GM10266 (cell line): ENCODE data around the gene RNF152.

Experiments
- DNase-seq: peaks from one replicate; pipeline ENCODE4 v3.0.0; 2012; ENCODE audit errors: extremely low spot score
- TF ChIP-seq, protein P1 (sequence below): IDR thresholded peaks from 2 replicates; pipeline ENCODE4 v1.5.1; 2012; ENCODE audit warnings: mild to moderate bottlenecking, low read depth; ENCODE audit not compliant: control insufficient read depth, insufficient read depth; ENCODE audit errors: missing control alignments

RNF152 gene, protein sequence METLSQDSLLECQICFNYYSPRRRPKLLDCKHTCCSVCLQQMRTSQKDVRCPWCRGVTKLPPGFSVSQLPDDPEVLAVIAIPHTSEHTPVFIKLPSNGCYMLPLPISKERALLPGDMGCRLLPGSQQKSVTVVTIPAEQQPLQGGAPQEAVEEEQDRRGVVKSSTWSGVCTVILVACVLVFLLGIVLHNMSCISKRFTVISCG

DNA sequence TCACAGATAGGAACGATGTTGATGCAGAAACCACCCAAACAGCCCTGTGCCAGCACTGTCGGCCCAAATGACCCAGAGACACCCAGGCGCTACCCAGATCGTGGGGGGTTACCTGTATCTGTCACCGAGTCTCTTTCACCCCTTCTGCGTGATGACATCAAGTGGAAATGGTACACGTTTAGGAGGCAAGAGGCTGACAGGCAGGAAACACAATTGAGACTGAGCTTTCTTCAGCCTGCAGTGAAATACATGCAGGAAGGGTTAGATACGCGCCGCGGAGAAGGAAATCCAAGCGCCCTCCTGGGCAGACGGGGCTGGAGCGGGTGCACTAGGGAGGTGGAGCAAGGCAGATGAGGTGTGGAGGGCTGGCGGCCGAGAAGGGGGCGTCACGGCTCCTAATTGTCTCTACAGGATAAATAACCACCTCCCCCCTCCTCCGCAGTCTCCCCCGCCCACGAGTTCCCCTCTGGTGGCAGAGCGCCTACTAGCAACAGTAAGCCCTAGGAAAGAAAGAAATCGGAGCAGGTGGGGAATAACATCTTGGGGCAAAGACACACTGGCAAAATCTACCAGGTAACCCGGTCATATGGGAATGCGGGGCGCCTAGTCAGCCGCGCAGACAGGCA lies at the start of gene RNF152:
Gene RNF152, minus strand, starts transcription at position 325 of the 626 bp plus-strand sequence. CDS start 76,544 bp downstream, outside the sequence.
- DNase-seq = peak; percentile 34
- TF ChIP-seq, protein P1, sequence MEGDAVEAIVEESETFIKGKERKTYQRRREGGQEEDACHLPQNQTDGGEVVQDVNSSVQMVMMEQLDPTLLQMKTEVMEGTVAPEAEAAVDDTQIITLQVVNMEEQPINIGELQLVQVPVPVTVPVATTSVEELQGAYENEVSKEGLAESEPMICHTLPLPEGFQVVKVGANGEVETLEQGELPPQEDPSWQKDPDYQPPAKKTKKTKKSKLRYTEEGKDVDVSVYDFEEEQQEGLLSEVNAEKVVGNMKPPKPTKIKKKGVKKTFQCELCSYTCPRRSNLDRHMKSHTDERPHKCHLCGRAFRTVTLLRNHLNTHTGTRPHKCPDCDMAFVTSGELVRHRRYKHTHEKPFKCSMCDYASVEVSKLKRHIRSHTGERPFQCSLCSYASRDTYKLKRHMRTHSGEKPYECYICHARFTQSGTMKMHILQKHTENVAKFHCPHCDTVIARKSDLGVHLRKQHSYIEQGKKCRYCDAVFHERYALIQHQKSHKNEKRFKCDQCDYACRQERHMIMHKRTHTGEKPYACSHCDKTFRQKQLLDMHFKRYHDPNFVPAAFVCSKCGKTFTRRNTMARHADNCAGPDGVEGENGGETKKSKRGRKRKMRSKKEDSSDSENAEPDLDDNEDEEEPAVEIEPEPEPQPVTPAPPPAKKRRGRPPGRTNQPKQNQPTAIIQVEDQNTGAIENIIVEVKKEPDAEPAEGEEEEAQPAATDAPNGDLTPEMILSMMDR = no peak

DNA sequence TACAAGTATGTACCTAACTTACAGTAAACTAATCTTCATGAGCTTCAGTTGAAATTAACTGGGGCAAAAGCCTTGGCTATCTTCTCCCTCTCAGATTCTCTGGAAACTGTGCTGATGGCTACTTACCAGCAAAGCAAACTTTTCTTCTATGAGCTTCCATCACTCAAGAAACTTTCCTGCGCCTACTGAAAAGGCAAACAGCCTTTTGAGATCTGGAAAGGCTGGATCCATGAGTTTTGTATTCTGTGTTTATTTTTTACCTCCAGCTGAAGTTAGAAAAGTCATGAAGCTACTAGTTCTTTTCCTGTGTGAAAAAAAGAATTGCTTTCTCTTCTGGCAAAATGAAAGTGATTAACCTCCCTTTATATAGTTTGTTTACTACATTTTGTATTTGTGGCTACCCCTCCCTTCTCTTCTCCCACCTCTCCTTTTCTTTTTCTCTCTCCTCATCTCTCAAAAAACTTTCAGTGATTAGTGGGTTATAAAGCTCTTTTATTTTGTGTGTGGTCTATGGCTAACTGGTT lies 49.2 kb upstream of the RNF152 start:
- TF ChIP-seq, protein P1 = no peak

DNA sequence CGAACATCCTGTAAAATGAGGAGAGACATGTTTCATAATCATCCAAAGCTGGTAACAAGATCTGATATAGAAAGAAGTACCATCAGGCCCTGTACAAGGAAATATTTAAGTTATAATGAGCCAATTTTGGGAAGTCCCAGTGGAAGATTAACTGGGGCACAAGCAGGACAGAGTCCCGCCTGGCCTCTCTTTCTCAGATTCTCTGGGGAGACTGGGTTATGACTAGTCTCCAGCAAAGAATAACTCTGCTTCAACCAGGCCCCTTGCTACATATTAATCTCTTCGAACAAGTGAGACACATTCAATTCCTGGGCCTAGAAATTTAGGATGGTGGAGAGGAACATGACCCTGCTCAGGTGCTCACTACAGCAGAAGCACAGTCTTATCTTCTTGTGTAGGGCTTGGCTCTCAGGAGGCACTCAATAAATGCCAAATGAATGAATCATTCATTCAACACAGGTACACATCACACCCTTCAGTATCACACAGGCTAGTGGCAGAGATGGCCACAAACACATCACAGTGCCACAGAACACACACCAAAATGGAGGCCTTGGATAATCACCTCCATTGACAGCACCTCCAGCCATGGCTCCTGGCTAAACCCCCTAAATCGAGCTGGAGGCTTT lies 46.4 kb upstream of the RNF152 start:
- TF ChIP-seq, protein P1 = no peak
- no peak for DNase-seq

More for the DNA sequence above, 49.2 kb upstream of the RNF152 start:
- no peak for DNase-seq

DNA sequence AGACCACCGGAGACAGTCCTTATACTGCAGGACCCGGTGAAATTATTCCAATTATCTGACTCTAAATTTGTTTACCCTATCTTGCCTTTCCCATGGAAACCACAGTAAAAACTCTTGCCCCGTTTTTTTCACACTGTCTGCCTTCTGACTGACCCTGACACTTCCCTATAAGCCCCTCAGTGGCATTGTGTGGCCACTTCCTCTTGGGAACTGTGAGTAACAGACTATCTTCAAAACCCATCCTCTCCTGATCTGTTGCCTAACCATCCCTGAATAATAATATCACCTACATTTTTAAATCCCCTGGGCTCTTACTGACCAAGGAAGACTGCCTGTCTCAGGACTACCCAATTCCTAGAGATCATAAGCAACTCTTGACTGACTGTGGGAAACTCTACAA lies 42.6 kb upstream of the RNF152 start:
- no peak for DNase-seq
- TF ChIP-seq, protein P1 = no peak

DNA sequence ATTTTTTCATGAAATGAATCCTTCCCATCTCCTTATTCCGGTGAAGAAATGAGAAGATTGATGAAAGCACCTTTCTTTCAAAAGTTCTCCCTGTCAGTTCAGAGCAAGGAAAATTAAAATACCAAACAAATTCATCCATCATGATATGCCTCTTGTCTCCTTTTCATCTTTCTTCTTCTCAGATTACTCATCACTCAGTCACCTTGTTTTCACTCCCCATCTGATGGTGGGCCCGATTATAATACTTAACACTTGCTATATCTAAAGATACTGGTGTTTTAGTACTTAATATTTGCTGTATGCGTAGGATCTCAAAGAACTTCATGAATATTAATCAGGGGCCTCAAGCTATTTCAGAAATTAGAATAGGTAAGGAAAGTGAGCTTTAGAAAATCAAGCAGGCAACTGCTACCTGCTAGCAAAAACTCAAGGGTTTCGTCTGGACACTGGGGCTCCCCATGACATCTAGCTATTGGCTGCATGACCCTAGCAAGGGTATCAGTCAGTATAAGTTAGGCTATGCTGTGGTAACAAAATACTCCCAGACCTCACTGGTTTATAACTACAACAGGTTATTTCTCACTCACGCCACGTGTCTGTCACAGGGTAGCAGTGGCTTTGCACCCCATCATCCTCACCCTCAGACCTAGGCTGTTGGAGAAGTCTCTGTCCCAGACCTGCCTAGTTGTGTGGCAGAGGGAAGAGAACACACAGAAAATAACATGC lies 39.0 kb upstream of the RNF152 start:
- TF ChIP-seq, protein P1 = no peak
- no peak for DNase-seq

DNA sequence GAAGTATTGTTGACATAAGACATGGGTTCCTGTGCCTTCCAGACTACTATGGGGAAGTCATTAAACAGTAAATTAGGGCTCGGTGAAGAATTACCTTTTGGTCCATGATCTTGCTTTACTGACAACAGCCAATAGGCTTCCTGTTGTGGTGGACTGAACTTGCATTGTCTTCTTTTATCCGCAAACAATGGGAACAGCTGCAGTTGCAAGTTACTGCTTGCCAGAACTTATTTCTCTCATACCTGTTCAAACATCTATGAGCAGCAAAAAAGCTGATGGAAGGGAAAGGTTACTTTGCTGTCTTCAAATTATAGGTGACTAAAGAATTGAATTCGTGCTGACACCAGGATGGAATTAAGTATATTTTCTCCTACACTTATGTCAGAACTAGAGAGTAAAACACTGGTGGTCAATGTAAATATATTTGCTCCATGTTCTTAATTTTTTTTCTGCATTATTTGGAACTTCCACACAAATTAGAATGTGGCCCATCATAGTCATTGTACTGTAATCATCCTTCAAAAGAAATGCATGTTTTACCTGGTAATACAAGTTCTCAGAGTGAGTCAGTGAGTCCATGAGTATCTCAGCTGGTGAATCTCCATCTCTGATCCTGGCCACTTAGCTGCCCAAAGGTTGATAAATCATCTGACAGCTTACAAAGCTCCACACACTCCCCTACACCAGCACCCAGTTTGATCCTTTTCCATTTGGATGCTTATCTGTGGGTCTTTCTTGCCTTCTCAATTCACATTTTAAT lies 37.3 kb upstream of the RNF152 start:
- TF ChIP-seq, protein P1 = no peak
- DNase-seq = no peak
